Limb (tissue), 2 donors: ENCODE data around the gene TCOF1.
A peak's percentile ranks its signal among the peaks of the same experiment; 100 is the strongest.

Experiments used
- DNase-seq, 2 donors: peaks; one replicate each; pipeline ENCODE4 v3.0.0-alpha.2; 2016; ENCODE audit errors: extremely low spot score in 2 of 2

Gene TCOF1

DNA sequence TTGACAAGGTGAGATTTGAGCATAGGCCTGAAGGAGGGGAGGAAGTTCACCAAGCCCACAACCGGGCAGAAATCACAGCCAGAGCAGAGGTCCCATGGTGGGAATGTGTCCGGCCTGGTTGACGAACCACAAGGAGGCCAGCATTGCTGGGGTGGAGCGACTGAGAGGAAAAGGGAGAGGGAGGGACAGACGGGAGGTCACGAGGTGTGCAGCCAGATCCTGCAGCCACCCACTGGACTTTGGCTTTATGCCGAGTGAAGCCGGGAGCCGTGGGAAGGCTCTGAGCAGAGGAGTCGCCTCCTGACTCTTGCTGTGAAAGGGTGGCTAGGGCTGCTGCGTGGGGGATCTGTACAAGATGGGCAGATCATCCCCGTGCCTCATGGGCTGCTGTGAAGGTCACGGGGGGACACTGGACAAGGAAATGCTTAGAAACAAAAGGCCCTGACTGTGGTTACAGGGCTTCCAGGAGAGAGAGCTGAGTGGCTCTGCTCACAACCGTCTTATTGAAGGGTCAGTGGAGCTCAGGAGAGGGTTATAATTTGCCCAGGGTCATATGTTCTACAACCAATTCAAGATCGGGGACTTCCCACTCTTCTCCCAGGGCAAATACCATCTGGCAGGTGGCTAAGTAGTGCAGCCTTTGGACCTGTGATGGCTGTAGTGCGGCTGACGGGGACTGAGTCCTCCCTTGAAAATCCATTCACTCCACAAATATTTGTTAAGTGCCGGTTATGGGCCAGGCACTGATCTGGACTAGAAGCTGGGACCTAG lies 70.8 kb downstream of the TCOF1 start:
- no peak for DNase-seq

- no peak for DNase-seq
These were observed 71.5 kb downstream of the TCOF1 start for GRCh38 chr5:150428978-150429377.

DNA sequence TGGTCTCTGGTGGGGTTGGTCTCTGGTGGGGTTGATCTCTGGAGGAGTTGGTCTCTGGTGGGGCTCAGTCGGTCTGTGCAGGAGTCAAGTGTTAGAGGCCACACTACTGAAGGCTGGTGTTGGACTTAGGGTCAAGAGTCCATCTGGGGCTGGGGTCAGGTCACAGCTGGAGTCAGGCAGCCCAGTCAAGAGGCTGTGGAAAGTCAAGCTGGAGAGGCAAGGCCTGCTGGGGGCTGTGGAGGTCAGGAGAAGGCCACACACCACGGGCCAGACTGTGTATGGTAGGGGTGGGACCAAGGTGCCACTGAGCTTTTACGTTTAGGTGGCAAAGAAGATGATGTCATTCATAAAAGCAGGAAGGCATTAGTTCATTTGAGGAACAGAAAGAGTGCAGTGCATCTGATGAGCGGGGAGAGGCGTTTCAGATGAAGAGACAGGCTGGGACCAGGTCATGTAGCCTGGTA lies 71.9 kb downstream of the TCOF1 start:
- no peak for DNase-seq

DNA sequence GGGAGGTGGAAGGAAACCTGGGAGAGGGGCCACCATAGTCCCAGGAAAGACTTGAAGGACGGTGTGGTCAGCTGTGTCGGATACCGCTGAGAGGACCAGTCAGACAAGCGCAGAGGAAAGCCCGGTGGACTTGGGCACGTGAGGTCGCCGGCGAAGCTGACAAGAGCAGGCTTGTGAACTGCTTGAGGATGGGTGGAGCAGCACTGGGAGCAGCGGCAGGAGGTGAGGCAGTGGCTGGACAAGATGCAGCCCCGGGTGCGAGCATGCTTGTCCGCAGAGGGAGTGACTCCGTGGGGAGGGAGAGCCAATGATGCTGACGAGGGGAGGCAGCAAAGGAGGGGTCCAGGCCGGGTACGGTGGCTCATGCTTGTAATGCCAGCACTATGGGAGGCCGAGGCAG lies 73.6 kb downstream of the TCOF1 start:
- no peak for DNase-seq

- DNase-seq, result no peak
These were observed 74.1 kb downstream of the TCOF1 start for GRCh38 chr5:150431574-150431973.

DNA sequence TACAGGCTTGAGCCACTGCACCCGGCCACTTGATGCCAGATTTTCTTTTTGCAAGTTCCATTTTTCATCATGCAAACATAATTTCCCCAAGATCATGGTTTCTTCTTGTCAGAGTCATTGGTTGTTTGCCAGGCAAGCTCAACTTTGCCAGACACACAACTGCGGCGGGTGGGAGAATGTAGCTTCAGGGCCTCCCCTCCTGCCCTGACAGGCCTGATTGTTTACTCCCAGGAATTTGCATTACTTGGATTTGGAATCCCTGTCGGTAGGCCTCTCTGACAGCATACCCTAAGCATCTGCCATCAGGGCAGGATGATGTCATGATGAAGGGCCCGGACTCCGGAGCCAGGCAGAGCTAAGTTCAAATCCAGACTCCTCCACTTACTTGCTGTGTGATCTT lies 77.0 kb downstream of the TCOF1 start:
- no peak for DNase-seq

DNA sequence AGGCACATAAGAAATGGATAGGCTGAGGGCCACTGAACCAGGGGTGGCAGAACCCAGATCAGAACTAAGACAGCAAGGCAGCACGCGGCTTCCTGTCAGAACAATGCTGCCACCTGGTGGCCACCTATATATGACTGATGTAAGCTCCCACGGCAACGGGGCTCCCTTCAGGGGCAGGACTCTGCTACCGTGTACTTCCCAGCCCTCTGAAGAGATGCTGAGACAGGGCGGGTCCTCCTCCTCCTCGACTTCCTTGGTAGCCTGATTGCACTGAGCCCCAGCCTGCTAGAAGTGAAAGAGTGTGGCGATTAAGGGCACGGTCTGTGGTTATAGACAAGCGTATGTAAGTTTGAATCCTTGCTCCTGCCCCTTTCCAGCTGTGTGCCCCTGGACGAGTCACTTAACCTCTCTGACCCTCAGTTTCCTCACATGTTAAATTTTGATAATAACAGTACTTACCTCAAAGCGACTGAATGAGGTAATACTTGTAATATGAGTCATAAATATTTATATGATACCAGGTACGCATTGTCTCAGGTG lies 78.7 kb downstream of the TCOF1 start:
- DNase-seq, result peak; percentile 89 to 90

DNA sequence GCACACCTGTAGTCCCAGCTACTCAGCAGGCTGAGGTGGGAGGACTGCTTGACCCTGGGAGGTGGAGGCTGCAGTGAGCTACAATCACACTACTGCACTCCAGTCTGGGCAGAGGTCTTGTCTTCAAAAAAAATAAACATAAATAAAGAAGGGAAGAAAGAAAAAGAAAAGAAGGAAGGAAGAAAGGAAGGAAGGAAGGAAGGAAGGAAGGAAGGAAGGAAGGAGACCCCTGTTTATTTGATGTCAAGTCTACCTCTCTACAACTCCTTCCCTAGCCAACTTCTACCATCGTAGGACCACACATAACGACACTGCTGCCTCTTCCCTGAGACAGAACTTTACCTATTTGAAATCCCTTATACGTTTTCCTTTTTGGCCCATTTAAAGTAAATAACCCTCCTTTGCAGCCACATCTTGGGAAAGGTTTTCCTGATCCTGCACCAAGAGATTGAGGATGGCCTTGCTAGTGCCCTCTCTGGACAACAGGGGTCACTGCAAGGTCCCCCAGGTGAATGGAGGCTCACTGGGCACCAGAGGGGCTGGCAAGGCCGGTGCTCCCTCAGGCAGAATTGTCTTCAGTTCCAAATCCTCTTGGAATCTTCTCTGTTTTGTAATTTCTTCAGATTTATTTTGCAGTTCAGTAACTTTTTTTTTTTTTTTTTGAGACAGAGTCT lies 81.5 kb downstream of the TCOF1 start:
- DNase-seq, result no peak

GRCh38 chr5:150440948-150441812 lies 83.7 kb downstream of the TCOF1 start:
- DNase-seq, result no peak

DNA sequence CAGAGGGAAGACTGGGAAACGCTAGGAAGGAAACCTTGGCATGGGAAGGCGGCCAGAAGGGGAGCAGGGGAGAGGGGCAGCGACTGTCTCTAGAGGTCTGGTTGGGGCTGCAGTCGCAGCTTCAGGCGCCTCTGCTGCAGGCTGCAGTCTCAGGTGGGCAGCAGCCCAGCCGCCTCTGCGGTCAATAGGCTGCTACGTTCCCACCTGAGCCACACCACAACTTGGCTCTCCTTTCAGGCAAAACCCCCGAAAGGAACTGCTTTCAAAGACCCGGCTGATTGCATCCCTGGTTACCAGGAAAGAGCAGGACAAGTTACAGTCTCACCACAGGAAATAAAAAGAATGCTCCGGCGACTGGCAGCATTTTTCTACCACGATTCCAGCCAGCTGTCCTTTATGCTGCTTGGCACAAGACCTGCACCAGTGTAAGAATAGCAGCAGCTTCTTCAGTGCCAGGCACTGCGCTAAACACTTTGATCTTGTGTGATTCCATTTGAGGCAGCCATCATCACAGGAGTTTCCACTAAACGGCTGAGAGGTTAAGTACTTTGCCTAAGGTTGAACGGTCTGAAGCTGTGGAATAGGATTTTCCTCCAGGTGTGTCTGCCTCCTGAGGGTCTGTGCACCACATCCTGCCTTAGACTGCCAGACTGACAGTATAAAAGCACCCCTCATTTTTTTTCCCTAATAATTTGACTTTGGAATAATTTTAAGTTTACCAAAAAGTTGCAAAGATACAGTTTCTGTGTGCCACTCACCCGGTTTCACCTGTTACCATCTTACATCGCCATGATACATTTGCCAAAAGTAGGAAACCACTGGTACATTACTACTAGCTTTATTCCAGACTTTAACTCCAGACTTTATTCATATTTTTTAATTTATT lies 84.6 kb downstream of the TCOF1 start:
- DNase-seq, result no peak

- DNase-seq, result no peak
These were observed 85.2 kb downstream of the TCOF1 start for GRCh38 chr5:150442699-150443080.

GRCh38 chr5:150443242-150444075 lies 86.0 kb downstream of the TCOF1 start:
- DNase-seq, result no peak

DNA sequence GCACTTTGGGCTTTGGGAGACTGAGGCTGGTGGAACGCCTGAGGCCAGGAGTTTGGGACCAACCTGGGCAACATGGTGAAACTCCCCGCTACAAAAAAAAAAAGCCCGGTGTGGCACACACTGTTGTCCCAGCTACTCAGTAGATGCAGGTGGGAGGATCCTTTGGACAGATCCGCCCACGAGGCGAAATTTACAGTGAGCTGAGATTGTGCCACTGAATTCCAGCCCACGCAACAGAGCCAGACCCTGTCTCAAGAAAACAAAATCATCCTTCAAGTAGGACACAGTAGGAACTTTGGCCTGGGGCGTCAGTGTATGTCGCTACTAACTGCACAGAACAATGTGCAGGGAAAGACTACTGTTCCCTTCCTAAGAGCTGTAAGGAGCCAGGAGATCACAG lies 87.3 kb downstream of the TCOF1 start:
- DNase-seq, result no peak

DNA sequence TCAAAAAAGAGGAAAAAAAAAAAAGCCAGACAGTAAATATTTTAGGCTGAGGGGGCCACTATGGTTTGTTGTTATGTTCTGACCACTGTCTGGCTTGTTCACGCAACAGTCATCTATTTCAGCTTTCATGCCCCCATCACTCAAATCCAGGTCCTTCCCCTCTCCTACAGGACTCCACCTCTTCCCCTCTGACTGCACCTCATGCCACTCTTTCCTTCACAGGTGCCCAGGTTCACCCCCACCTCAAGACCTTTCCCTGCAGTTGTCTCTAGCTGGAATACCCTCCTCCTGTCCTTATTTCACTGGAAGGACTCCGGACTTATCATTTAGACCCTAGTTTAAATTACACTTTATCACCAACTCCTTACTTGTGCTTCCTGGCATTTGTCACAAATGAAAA lies 88.6 kb downstream of the TCOF1 start:
- DNase-seq, result no peak

DNA sequence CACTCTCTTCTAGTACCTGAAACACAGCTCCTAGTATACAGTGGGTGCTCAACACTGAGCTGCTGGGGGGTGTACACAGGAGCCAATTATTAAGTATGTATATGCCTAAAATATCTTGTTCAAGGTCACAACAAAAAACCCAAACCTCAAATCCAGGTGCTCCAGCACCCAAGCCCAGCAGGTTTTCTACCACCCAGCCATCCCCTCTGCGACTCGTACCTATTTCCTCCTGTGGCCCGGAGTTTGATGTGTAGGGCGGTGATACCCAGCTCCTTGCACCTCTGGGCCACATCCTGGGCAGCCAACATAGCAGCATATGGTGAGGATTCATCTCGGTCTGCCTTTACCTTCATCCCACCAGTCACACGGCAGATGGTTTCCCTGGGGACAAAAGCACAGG lies 89.1 kb downstream of the TCOF1 start:
- no peak for DNase-seq

GRCh38 chr5:150447188-150447587 lies 89.7 kb downstream of the TCOF1 start:
- DNase-seq, result no peak

DNA sequence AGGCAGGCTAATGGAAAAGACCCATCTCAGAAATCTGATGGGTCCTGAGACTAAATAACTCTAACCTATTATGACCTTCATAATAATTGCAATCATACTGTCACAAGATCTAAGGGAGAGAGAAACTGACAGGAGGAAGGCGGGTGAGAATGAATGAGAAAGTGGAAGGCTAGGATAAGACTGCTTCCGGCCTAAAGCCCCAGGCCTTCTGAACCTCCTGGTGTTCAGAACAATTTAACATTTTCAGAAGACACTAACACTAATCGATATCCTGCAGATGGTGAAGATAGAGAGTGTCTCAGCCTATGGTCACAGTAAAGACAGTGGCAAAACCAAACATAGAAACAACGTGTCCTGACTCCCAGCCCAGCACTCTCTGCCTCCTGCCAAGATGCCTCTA lies 90.8 kb downstream of the TCOF1 start:
- DNase-seq, result no peak

- DNase-seq, result no peak
These were observed 91.5 kb downstream of the TCOF1 start for GRCh38 chr5:150448952-150449516.
